Esophagus muscularis mucosa (tissue), 4 donors: ENCODE data around the gene SORBS1.

Experiments used
- EP300 ChIP-seq: sonication (generic); formaldehyde crosslinking; IDR thresholded peaks from one replicate; pipeline ENCODE4 v1.6.1; 2017; ENCODE audit warnings: antibody characterized with exemption
- POLR2A ChIP-seq: fragments of 450-650 bp; IDR thresholded peaks from one replicate; pipeline ENCODE4 v1.6.1; 2017; ENCODE audit warnings: antibody characterized with exemption, moderate library complexity, mild to moderate bottlenecking, low read depth
- POLR2AphosphoS5 ChIP-seq, 2 donors: sonication (generic); formaldehyde crosslinking; IDR thresholded peaks; one replicate each; pipeline ENCODE4 v1.6.1; 2017; ENCODE audit warnings: antibody characterized with exemption in 2 of 2
- TF ChIP-seq, protein P1 (sequence below), 3 experiments: fragments of 200-600 bp in 2 of 3; fragments of 450-650 bp in 1 of 3; sonication (generic) in 2 of 3; IDR thresholded peaks; one replicate each; pipeline ENCODE4 v1.5.1; 2017 to 2019; ENCODE audit warnings: antibody characterized with exemption in 3 of 3, mild to moderate bottlenecking in 2 of 3, moderate library complexity in 1 of 3

- TF ChIP-seq, protein P1, sequence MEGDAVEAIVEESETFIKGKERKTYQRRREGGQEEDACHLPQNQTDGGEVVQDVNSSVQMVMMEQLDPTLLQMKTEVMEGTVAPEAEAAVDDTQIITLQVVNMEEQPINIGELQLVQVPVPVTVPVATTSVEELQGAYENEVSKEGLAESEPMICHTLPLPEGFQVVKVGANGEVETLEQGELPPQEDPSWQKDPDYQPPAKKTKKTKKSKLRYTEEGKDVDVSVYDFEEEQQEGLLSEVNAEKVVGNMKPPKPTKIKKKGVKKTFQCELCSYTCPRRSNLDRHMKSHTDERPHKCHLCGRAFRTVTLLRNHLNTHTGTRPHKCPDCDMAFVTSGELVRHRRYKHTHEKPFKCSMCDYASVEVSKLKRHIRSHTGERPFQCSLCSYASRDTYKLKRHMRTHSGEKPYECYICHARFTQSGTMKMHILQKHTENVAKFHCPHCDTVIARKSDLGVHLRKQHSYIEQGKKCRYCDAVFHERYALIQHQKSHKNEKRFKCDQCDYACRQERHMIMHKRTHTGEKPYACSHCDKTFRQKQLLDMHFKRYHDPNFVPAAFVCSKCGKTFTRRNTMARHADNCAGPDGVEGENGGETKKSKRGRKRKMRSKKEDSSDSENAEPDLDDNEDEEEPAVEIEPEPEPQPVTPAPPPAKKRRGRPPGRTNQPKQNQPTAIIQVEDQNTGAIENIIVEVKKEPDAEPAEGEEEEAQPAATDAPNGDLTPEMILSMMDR (IDR thresholded peaks at IDR 0.05): no peak
- TF ChIP-seq EP300 (no peak), POLR2AphosphoS5 (IDR thresholded peaks at IDR 0.05) (no peak), POLR2A (no peak)
Observed at GRCh38 chr10:95578619-95579018, 17.4 kb upstream of the SORBS1 start.
